Endodermal cell (in vitro differentiated cells): ENCODE results near the gene CCDC32. TPM values are rescaled to one million over a fixed set of nuclear protein-coding genes. Genes with fewer than 3 reads are reported as not detected.

ENCODE experiments used
- DNase-seq: peaks from one replicate; pipeline ENCODE4 v3.0.0-alpha.2; 2017
- H3K27ac ChIP-seq: 2 replicates; pipeline ENCODE4 v1.5.1; 2013; ENCODE audit warnings: mild to moderate bottlenecking, low read depth, low read length, moderate library complexity
- H3K27me3 ChIP-seq: 2 replicates; pipeline ENCODE4 v1.6.1; 2013; ENCODE audit warnings: mild to moderate bottlenecking, low read length, moderate library complexity; ENCODE audit not compliant: insufficient read depth, control insufficient read depth, poor library complexity, severe bottlenecking
- H3K36me3 ChIP-seq: 2 replicates; pipeline ENCODE4 v1.7.0; 2013; ENCODE audit warnings: mild to moderate bottlenecking, low read length, moderate library complexity; ENCODE audit not compliant: control insufficient read depth, insufficient read depth
- H3K4me1 ChIP-seq: one replicate; pipeline ENCODE4 v1.7.0; 2013; ENCODE audit warnings: low read length; ENCODE audit not compliant: control insufficient read depth, insufficient read depth
- H3K4me3 ChIP-seq: 2 replicates; pipeline ENCODE4 v1.5.1; 2013; ENCODE audit warnings: mild to moderate bottlenecking, low read length, moderate library complexity
- H3K9ac ChIP-seq: 2 replicates; pipeline ENCODE4 v1.6.1; 2013; ENCODE audit warnings: mild to moderate bottlenecking, low read length, moderate library complexity; ENCODE audit not compliant: poor library complexity, severe bottlenecking; ENCODE audit errors: extremely low read depth
- H3K9me3 ChIP-seq: 2 replicates; pipeline ENCODE4 v1.6.1; 2013; ENCODE audit warnings: mild to moderate bottlenecking, low read length, moderate library complexity; ENCODE audit not compliant: control insufficient read depth
- H3K27ac Mint-ChIP-seq: 2 replicates; pipeline ENCODE4 v1.8.0; 2020; ENCODE audit warnings: mixed read lengths
- H3K27me3 Mint-ChIP-seq: 2 replicates; pipeline ENCODE4 v1.8.0; 2021; ENCODE audit warnings: mild to moderate bottlenecking, mixed read lengths; ENCODE audit not compliant: insufficient read depth
- H3K36me3 Mint-ChIP-seq: 2 replicates; pipeline ENCODE4 v1.8.0; 2020; ENCODE audit warnings: low read depth, mixed read lengths
- H3K4me1 Mint-ChIP-seq: 2 replicates; pipeline ENCODE4 v1.8.0; 2020; ENCODE audit warnings: mixed read lengths
- H3K4me3 Mint-ChIP-seq: 2 replicates; pipeline ENCODE4 v1.8.0; 2020; ENCODE audit warnings: mild to moderate bottlenecking, moderate library complexity, mixed read lengths
- H3K9me3 Mint-ChIP-seq: 2 replicates; pipeline ENCODE4 v1.8.0; 2020; ENCODE audit warnings: mild to moderate bottlenecking, mixed read lengths
- CTCF ChIP-seq: fragments of 200-600 bp; sonication (generic); conservative IDR thresholded peaks from 2 replicates; pipeline ENCODE4 v1.5.0; 2021; ENCODE audit warnings: antibody characterized with exemption, mild to moderate bottlenecking
- WGBS, 2 experiments: methylation state at CpG; one replicate each; pipeline versions ENCODE4 v1.1.5 to v1.1.7; 2013; ENCODE audit warnings: missing lambda C conversion rate in 2 of 2, mixed read lengths in 1 of 2; ENCODE audit not compliant: insufficient coverage in 1 of 2, insufficient read length in 1 of 2; 5-methylcytosine and 5-hydroxymethylcytosine counted together
- total RNA-seq, 2 donors: library from RNA; stranded (reverse); fragmentation: NEBNext Ultra II Directional in 1 of 2; extraction: Animal tissue kit (Norgen Biotek cat#: 25700) in 1 of 2; gene quantifications; 2 replicates in 1 of 2; 3 replicates in 1 of 2; pipeline ENCODE4 v1.2.1, GENCODE V29; 2021

The CCDC32 gene
- total RNA-seq, 2 donors from 2014 or later, result 14.9 to 16.8 TPM

- Histone ChIP-seq H3K27ac (no peak overlapping the region), H3K27me3 (peaks cover 48% of the 10 kb centered on the region), H3K4me1 (no peaks in the 10 kb centered on the region), H3K4me3 (no peak overlapping the region), H3K9ac (no peak overlapping the region), H3K36me3 (no peaks in the 10 kb centered on the region), H3K9me3 (no peaks in the 10 kb centered on the region)
- Mint-ChIP-seq H3K4me3 (peak overlapping the region; percentile 64), H3K36me3 (no peaks in the 10 kb centered on the region), H3K27me3 (peaks cover 71% of the 10 kb centered on the region), H3K27ac (peak overlapping the region; percentile 15), H3K4me1 (peaks cover 6% of the 10 kb centered on the region), H3K9me3 (no peaks in the 10 kb centered on the region)
- no peak for TF ChIP-seq CTCF
- DNase-seq, result peak; percentile 28
- 92 to 100% methylated on average over 2 of the region's 2 CpGs for WGBS, 2 experiments
Observed at GRCh38 chr15:40512440-40512839, 52.4 kb downstream of the CCDC32 start.

- no peaks in the 10 kb centered on the region for H3K4me1 ChIP-seq
- no peaks in the 10 kb centered on the region for H3K9me3 Mint-ChIP-seq
- peak overlapping the region; percentile 64 for H3K4me3 Mint-ChIP-seq
- H3K27ac ChIP-seq, result no peak overlapping the region
- H3K9me3 ChIP-seq, result no peaks in the 10 kb centered on the region
- no peaks in the 10 kb centered on the region for H3K36me3 Mint-ChIP-seq
- DNase-seq, result peak; percentile 93
- H3K4me1 Mint-ChIP-seq, result peaks cover 10% of the 10 kb centered on the region
- TF ChIP-seq CTCF, result no peak
- H3K27me3 Mint-ChIP-seq, result peaks cover 75% of the 10 kb centered on the region
- H3K27ac Mint-ChIP-seq, result no peak overlapping the region
- H3K27me3 ChIP-seq, result peaks cover 50% of the 10 kb centered on the region
- WGBS, 2 experiments, result 7 to 9% methylated on average over 34 to 61 of the region's 61 CpGs
- no peak overlapping the region for H3K9ac ChIP-seq
- H3K36me3 ChIP-seq, result no peaks in the 10 kb centered on the region
- H3K4me3 ChIP-seq, result peak overlapping the region; percentile 66
Observed at GRCh38 chr15:40511472-40512133, 53.2 kb downstream of the CCDC32 start.

- no peaks in the 10 kb centered on the region for H3K4me1 ChIP-seq
- Mint-ChIP-seq H3K9me3 (no peaks in the 10 kb centered on the region), H3K27ac (no peak overlapping the region), H3K4me3 (peak overlapping the region; percentile 64), H3K27me3 (peaks cover 73% of the 10 kb centered on the region), H3K4me1 (peaks cover 11% of the 10 kb centered on the region), H3K36me3 (no peaks in the 10 kb centered on the region)
- H3K27me3 ChIP-seq, result peaks cover 50% of the 10 kb centered on the region
- H3K4me3 ChIP-seq, result peak overlapping the region; percentile 66
- H3K27ac ChIP-seq, result no peak overlapping the region
- no peak for DNase-seq
- no peak overlapping the region for H3K9ac ChIP-seq
- no peaks in the 10 kb centered on the region for H3K9me3 ChIP-seq
- TF ChIP-seq CTCF, result no peak
- WGBS, 2 experiments, result 52 to 83% methylated on average over 14 to 22 of the region's 22 CpGs
- no peaks in the 10 kb centered on the region for H3K36me3 ChIP-seq
Observed at GRCh38 chr15:40511093-40511471, 53.8 kb downstream of the CCDC32 start.
